K562 (cell line): Measurements from ENCODE around the gene VDAC2. TPM values are rescaled to one million over a fixed set of nuclear protein-coding genes. Genes with fewer than 3 reads are reported as not detected.
A peak's percentile ranks its signal among the peaks of the same experiment; 100 is the strongest.

Experiments
- AFF1 ChIP-seq, 2 experiments: fragments of 450-650 bp; IDR thresholded peaks; 2 replicates each; pipeline ENCODE4 v1.6.1; 2018; ENCODE audit warnings: mild to moderate bottlenecking in 2 of 2, low read depth in 1 of 2; ENCODE audit not compliant: partially characterized antibody in 2 of 2
- ATF1 ChIP-seq, 2 experiments: fragments of 450-650 bp in 1 of 2; IDR thresholded peaks; 2 replicates each; pipeline ENCODE4 v1.6.1; 2016; ENCODE audit warnings: missing compliant biosample characterization in 1 of 2, missing genetic modification characterization in 1 of 2
- BCLAF1 ChIP-seq, 2 experiments: fragments of 450-650 bp in 1 of 2; IDR thresholded peaks; 2 replicates each; pipeline ENCODE4 v1.6.1; 2011 to 2017; ENCODE audit warnings: low read depth in 2 of 2, antibody characterized with exemption in 1 of 2, borderline replicate concordance in 1 of 2, low read length in 1 of 2, mild to moderate bottlenecking in 1 of 2, mixed read lengths in 1 of 2; ENCODE audit not compliant: control insufficient read depth in 1 of 2
- CXXC5 ChIP-seq: fragments of 250-450 bp; sonication (Bioruptor Pico); IDR thresholded peaks from 2 replicates; pipeline ENCODE4 v1.8.0; 2022; ENCODE audit warnings: inconsistent platforms, mild to moderate bottlenecking, moderate library complexity
- FIP1L1 ChIP-seq: fragments of 200-400 bp; formaldehyde crosslinking; IDR thresholded peaks from 2 replicates; pipeline ENCODE4 v1.6.1; 2018; ENCODE audit warnings: mild to moderate bottlenecking, low read depth, low read length; ENCODE audit not compliant: poor library complexity, severe bottlenecking
- HEY1 ChIP-seq: fragments of 250-450 bp; sonication (Bioruptor Pico); IDR thresholded peaks from 2 replicates; pipeline ENCODE4 v1.5.0; 2020; ENCODE audit warnings: mild to moderate bottlenecking, moderate library complexity, borderline replicate concordance
- HNRNPLL ChIP-seq: fragments of 200-400 bp; formaldehyde crosslinking; IDR thresholded peaks from 2 replicates; pipeline ENCODE4 v1.6.1; 2017; ENCODE audit warnings: low read length, low read depth, mild to moderate bottlenecking; ENCODE audit not compliant: poor library complexity, severe bottlenecking
- KAT2B ChIP-seq: IDR thresholded peaks from one replicate; pipeline ENCODE4 v1.6.1; 2012; ENCODE audit warnings: low read depth, mild to moderate bottlenecking, control low read depth, inconsistent platforms, low read length, moderate library complexity
- L3MBTL2 ChIP-seq: fragments of 450-650 bp; IDR thresholded peaks from 2 replicates; pipeline ENCODE4 v1.6.1; 2016; ENCODE audit warnings: mild to moderate bottlenecking, moderate library complexity
- LEF1 ChIP-seq: fragments of 450-650 bp; IDR thresholded peaks from 2 replicates; pipeline ENCODE4 v1.6.1; 2016; ENCODE audit warnings: mild to moderate bottlenecking
- PHF21A ChIP-seq: fragments of 450-650 bp; IDR thresholded peaks from 2 replicates; pipeline ENCODE4 v1.6.1; 2017; ENCODE audit warnings: low read depth, borderline replicate concordance
- RAD21 ChIP-seq, 2 experiments: fragments of 250-450 bp in 1 of 2; fragments of 450-650 bp in 1 of 2; sonication (Bioruptor Pico) in 1 of 2; formaldehyde crosslinking in 1 of 2; IDR thresholded peaks in 1 of 2; conservative IDR thresholded peaks in 1 of 2; 2 replicates each; pipeline versions ENCODE4 v1.4.0 to v1.8.0; 2020 to 2022; ENCODE audit warnings: mild to moderate bottlenecking in 2 of 2, moderate library complexity in 1 of 2
- SOX6 ChIP-seq: fragments of 450-650 bp; IDR thresholded peaks from 2 replicates; pipeline ENCODE4 v1.6.1; 2014; ENCODE audit warnings: mild to moderate bottlenecking
- VEZF1 ChIP-seq: fragments of 200-800 bp; sonication (Bioruptor generic); IDR thresholded peaks from 2 replicates; pipeline ENCODE4 v1.6.1; 2017; ENCODE audit warnings: missing genetic modification characterization, missing compliant biosample characterization
- ZNF280A ChIP-seq: fragments of 450-650 bp; IDR thresholded peaks from 2 replicates; pipeline ENCODE4 v1.6.1; 2018; ENCODE audit warnings: mild to moderate bottlenecking, low read depth; ENCODE audit not compliant: partially characterized antibody
- polyA plus RNA-seq, 8 experiments: library from polyadenylated mRNA; depleted of rRNA in 4 of 8; stranded (reverse) in 5 of 8; unstranded in 3 of 8; fragments of >200 nt; fragmentation: Nextera tagmentation in 2 of 8; fragmentation: Illumina TruSeq in 1 of 8; extraction: Ambion mirVana in 2 of 8; extraction: Trizol in 1 of 8; gene quantifications; 2 replicates each; pipeline versions ENCODE4 v1.2.1 to v1.2.3, GENCODE V29; 2011 to 2014; ENCODE audit warnings: inconsistent platforms in 1 of 8, missing spikeins in 1 of 8
- total RNA-seq, 7 experiments: library from RNA; depleted of rRNA in 6 of 7; stranded (reverse); fragments of >200 nt in 6 of 7; fragmentation: Illumina TruSeq in 2 of 7; extraction: Trizol in 2 of 7; gene quantifications; 2 replicates each; pipeline versions ENCODE4 v1.2.1 to v1.2.3, GENCODE V29; 2011 to 2021; ENCODE audit warnings: low replicate concordance in 1 of 7

VDAC2 gene
- total and polyA plus RNA-seq, 9 of the 15 experiments (the other 6 are each of a cell fraction or from before 2014, with no cell fraction given), result 139 to 450 (median 250) TPM

- TF ChIP-seq FIP1L1 (no peak), CXXC5 (CRISPR knock-in tag) (peak; percentile 27; the same call in 1 of the 2 replicates), RAD21 (CRISPR knock-in tag; conservative IDR thresholded peaks at IDR 0.05 in 1 of 2, IDR thresholded peaks at IDR 0.05 in 1 of 2) (no peak), LEF1 (no peak), VEZF1 (CRISPR knock-in tag) (no peak), HEY1 (CRISPR knock-in tag) (no peak), HNRNPLL (no peak), KAT2B (no peak), ZNF280A (no peak), AFF1 (IDR thresholded peaks at IDR 0.05; ENCODE audit: low read depth in 1 of 2, partially characterized antibody in 2 of 2) (no peak), PHF21A (no peak), L3MBTL2 (peak; percentile 54; the same call in 1 of the 2 replicates), BCLAF1 (IDR thresholded peaks at IDR 0.05; ENCODE audit: borderline replicate concordance in 1 of 2, control insufficient read depth in 1 of 2, low read depth in 2 of 2, low read length in 1 of 2) (no peak), SOX6 (peak; percentile 75), ATF1 (CRISPR knock-in tag; IDR thresholded peaks at IDR 0.05) (no peak), ATF1 (tag; IDR thresholded peaks at IDR 0.05) (peak; percentile 22; the same call in 1 of the 2 replicates)
Observed at GRCh38 chr10:75243426-75243825, 32.8 kb downstream of the VDAC2 start (continued).
